BE2C (cell line): ENCODE measurements around the gene ZNF778.
"Not testable (repeated sequence)": the region's sequence is repeated elsewhere in the genome, so short reads cannot be mapped to it uniquely, and the experiment has no call there.

Experiments used
- DNase-seq: peaks from one replicate; pipeline ENCODE4 v3.0.0-alpha.2; 2020
- H3K27me3 ChIP-seq: fragments of 250-450 bp; sonication (Bioruptor Pico); 2 replicates; pipeline ENCODE4 v1.5.1; 2020; ENCODE audit warnings: mild to moderate bottlenecking
- H3K36me3 ChIP-seq: fragments of 250-450 bp; sonication (Bioruptor Pico); 2 replicates; pipeline ENCODE4 v1.5.1; 2020; ENCODE audit warnings: mild to moderate bottlenecking
- H3K4me1 ChIP-seq: fragments of 250-450 bp; sonication (Bioruptor Pico); 2 replicates; pipeline ENCODE4 v1.5.1; 2020
- H3K4me3 ChIP-seq: 2 replicates; pipeline ENCODE4 v1.5.1; 2011; ENCODE audit warnings: low read depth, low read length
- H3K9me3 ChIP-seq: fragments of 250-450 bp; sonication (Bioruptor Pico); 2 replicates; pipeline ENCODE4 v1.5.1; 2020
- CTCF ChIP-seq: IDR thresholded peaks from 2 replicates; pipeline ENCODE4 v1.5.1; 2012; ENCODE audit warnings: mild to moderate bottlenecking, low read depth, low read length

The ZNF778 gene

GRCh38 chr16:89261691-89262563 lies 44.4 kb downstream of the ZNF778 start:
- Histone ChIP-seq H3K4me1 (no peaks in the 10 kb centered on the region), H3K9me3 (no peaks in the 10 kb centered on the region; the same call in 1 of the 2 replicates), H3K4me3 (no peak overlapping the region), H3K27me3 (peaks cover 13% of the 10 kb centered on the region), H3K36me3 (peaks cover 10% of the 10 kb centered on the region)
- DNase-seq = no peak
- TF ChIP-seq CTCF = no peak

GRCh38 chr16:89264800-89265550 lies 47.5 kb downstream of the ZNF778 start:
- Histone ChIP-seq H3K36me3 (peaks cover 32% of the 10 kb centered on the region), H3K4me1 (no peaks in the 10 kb centered on the region), H3K27me3 (no peaks in the 10 kb centered on the region), H3K9me3 (no peaks in the 10 kb centered on the region), H3K4me3 (no peak overlapping the region)
- no peak for DNase-seq
- no peak for TF ChIP-seq CTCF

- no peak for DNase-seq
- Histone ChIP-seq H3K4me1 (no peaks in the 10 kb centered on the region), H3K27me3 (no peaks in the 10 kb centered on the region), H3K4me3 (no peak overlapping the region), H3K9me3 (no peaks in the 10 kb centered on the region), H3K36me3 (peaks cover 39% of the 10 kb centered on the region)
- TF ChIP-seq CTCF = no peak
Observed at GRCh38 chr16:89265647-89266046, 48.1 kb downstream of the ZNF778 start.

GRCh38 chr16:89266521-89267134 lies 49.1 kb downstream of the ZNF778 start:
- H3K27me3 ChIP-seq = no peaks in the 10 kb centered on the region
- H3K9me3 ChIP-seq = no peaks in the 10 kb centered on the region
- no peaks in the 10 kb centered on the region for H3K4me1 ChIP-seq
- peaks cover 48% of the 10 kb centered on the region for H3K36me3 ChIP-seq
- no peak overlapping the region for H3K4me3 ChIP-seq
- no peak for TF ChIP-seq CTCF
- no peak for DNase-seq

GRCh38 chr16:89267746-89268145 lies 50.2 kb downstream of the ZNF778 start:
- DNase-seq = not testable (repeated sequence)
- H3K36me3 ChIP-seq = peaks cover 55% of the 10 kb centered on the region

GRCh38 chr16:89268585-89268984 lies 51.1 kb downstream of the ZNF778 start:
- peaks cover 61% of the 10 kb centered on the region for H3K36me3 ChIP-seq
- H3K9me3 ChIP-seq = no peaks in the 10 kb centered on the region

More at GRCh38 chr16:89267746-89268145, 50.2 kb downstream of the ZNF778 start:
- not testable (repeated sequence) for H3K4me1 ChIP-seq, H3K27me3 ChIP-seq, H3K4me3 ChIP-seq, H3K9me3 ChIP-seq

More at GRCh38 chr16:89268585-89268984, 51.1 kb downstream of the ZNF778 start:
- no peak for DNase-seq
- no peaks in the 10 kb centered on the region for H3K27me3 ChIP-seq
- H3K4me1 ChIP-seq = no peaks in the 10 kb centered on the region
- no peak overlapping the region for H3K4me3 ChIP-seq
- no peak for TF ChIP-seq CTCF
